MM.1S (cell line): Measurements from ENCODE around the gene PSMB5.

Experiments
- EZH2 ChIP-seq: fragments of 300-600 bp; sonication (generic); optimal IDR thresholded peaks from 2 replicates; pipeline ENCODE3; 2017; ENCODE audit warnings: low read depth, mild to moderate bottlenecking, antibody characterized with exemption, low read length, mixed read lengths
- TF ChIP-seq, protein P1 (sequence below): fragments of 300-600 bp; sonication (generic); IDR thresholded peaks from 2 replicates; pipeline ENCODE4 v1.5.1; 2016; ENCODE audit warnings: antibody characterized with exemption, low read length, mixed read lengths

DNA sequence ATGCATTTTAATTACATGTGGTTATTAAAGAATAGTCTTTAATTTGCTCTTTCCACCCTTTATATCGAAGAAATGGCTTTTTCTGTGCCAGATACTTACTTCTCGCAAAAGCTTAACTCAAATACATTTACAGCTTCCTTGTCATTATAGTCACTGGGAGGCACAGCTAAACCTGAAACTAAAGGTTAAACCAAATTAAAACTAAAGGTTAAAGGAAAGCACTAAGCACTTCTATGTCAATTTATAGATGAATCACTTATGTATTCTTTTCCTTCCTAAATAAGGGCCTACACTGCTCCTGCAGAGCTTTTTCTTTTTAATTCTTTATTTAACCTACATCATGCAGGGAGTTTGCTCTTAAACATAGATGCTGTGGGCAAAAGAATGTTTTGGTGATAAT is 33.8 kb downstream of the PSMB5 start:
- TF ChIP-seq, protein P1, sequence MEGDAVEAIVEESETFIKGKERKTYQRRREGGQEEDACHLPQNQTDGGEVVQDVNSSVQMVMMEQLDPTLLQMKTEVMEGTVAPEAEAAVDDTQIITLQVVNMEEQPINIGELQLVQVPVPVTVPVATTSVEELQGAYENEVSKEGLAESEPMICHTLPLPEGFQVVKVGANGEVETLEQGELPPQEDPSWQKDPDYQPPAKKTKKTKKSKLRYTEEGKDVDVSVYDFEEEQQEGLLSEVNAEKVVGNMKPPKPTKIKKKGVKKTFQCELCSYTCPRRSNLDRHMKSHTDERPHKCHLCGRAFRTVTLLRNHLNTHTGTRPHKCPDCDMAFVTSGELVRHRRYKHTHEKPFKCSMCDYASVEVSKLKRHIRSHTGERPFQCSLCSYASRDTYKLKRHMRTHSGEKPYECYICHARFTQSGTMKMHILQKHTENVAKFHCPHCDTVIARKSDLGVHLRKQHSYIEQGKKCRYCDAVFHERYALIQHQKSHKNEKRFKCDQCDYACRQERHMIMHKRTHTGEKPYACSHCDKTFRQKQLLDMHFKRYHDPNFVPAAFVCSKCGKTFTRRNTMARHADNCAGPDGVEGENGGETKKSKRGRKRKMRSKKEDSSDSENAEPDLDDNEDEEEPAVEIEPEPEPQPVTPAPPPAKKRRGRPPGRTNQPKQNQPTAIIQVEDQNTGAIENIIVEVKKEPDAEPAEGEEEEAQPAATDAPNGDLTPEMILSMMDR = no peak
- no peak for TF ChIP-seq EZH2
